GM19239 (cell line): ENCODE measurements around the gene AAGAB.

ENCODE experiments used
- DNase-seq: peaks from one replicate; pipeline ENCODE4 v3.0.0; 2011; ENCODE audit warnings: low spot score; ENCODE audit not compliant: insufficient read length
- FAIRE-seq: peaks from 2 replicates; lab custom pipeline; 2011; peaks lifted over from hg19 to GRCh38; lab: Jason Lieb, UNC

The AAGAB gene

GRCh38 chr15:67190813-67191212 is 63.6 kb downstream of the AAGAB start:
- DNase-seq, result no peak
- no peak for FAIRE-seq

- DNase-seq, result no peak
- FAIRE-seq, result no peak
Measured at GRCh38 chr15:67190326-67190725, 64.1 kb downstream of the AAGAB start.

GRCh38 chr15:67189326-67190051 is 65.0 kb downstream of the AAGAB start:
- DNase-seq (no peak), FAIRE-seq (no peak)

- DNase-seq (no peak), FAIRE-seq (no peak)
Measured at GRCh38 chr15:67188551-67189218, 65.8 kb downstream of the AAGAB start.

GRCh38 chr15:67187351-67187854 is 67.1 kb downstream of the AAGAB start:
- FAIRE-seq, result no peak
- DNase-seq, result no peak

- DNase-seq, result no peak
- no peak for FAIRE-seq
Measured at GRCh38 chr15:67186688-67187087, 67.8 kb downstream of the AAGAB start.

GRCh38 chr15:67186226-67186649 is 68.2 kb downstream of the AAGAB start:
- no peak for FAIRE-seq
- DNase-seq, result no peak

GRCh38 chr15:67185621-67186225 is 68.7 kb downstream of the AAGAB start:
- no peak for FAIRE-seq
- DNase-seq, result no peak

- no peak for DNase-seq
- FAIRE-seq, result no peak
Measured at GRCh38 chr15:67185051-67185450, 69.4 kb downstream of the AAGAB start.

GRCh38 chr15:67184208-67184925 is 70.1 kb downstream of the AAGAB start:
- DNase-seq (no peak), FAIRE-seq (no peak)

- FAIRE-seq (no peak), DNase-seq (no peak)
Measured at GRCh38 chr15:67183443-67184169, 70.9 kb downstream of the AAGAB start.

GRCh38 chr15:67181221-67181639 is 73.2 kb downstream of the AAGAB start:
- no peak for FAIRE-seq
- no peak for DNase-seq

- no peak for FAIRE-seq
Measured at GRCh38 chr15:67180514-67181191, 73.8 kb downstream of the AAGAB start.

GRCh38 chr15:67180035-67180434 is 74.4 kb downstream of the AAGAB start:
- FAIRE-seq, result no peak
- DNase-seq, result no peak

More at GRCh38 chr15:67180514-67181191, 73.8 kb downstream of the AAGAB start:
- DNase-seq, result no peak

- no peak for DNase-seq
- FAIRE-seq, result no peak
Measured at GRCh38 chr15:67179411-67179995, 75.0 kb downstream of the AAGAB start.

GRCh38 chr15:67178569-67179210 is 75.8 kb downstream of the AAGAB start:
- FAIRE-seq, result no peak
- no peak for DNase-seq

GRCh38 chr15:67177752-67178151 is 76.7 kb downstream of the AAGAB start:
- no peak for DNase-seq
- FAIRE-seq, result no peak

- no peak for DNase-seq
- no peak for FAIRE-seq
Measured at GRCh38 chr15:67176195-67176971, 78.1 kb downstream of the AAGAB start.
